ENCODE measurements around the gene SCNN1B.

SCNN1B gene

DNA sequence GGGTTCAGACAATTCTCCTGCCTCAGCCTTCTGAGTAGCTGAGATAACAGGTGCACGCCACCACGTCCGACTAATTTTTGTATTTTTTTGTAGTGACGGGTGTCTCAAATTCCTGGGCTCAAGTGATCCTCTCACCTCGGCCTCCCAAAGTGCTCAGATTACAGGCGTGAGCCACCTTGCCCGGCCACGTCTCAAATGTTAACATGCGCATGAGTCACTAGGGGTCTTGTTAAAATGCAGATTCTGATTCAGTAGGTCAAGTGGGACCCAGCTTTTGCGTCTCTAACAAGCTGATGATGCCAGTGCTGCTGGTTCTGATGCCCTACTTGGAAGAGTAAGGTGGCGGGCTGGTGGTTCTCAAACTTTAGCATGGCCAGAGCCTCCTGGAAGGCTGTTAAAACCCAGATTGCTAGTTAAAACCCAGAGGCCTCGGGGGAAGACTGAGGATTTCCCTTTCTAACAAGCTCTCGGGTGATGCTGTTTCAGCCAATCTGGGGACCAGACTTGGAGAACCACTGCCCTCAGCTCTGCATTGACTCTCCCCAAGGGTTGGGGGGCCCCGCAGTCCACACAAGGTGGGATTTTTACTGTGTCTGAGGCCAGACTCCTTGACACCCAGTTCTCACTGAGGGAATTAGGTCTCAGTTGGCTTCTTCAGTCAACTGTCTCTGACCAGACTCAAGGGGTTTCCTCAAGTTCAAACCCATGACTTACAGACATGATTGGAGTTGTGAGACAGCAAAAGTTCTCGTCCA is 17.9 kb downstream of the SCNN1B start:
- no peak for DNase-seq (ENCODE audit: low read depth in 3 of 3, low spot score in 1 of 3)

GRCh38 chr16:23320693-23321092 is 18.6 kb downstream of the SCNN1B start:
- no peak for DNase-seq (ENCODE audit: low read depth in 3 of 3, low spot score in 1 of 3)

- DNase-seq (ENCODE audit: low read depth in 3 of 3, low spot score in 1 of 3): no peak
These were observed 19.2 kb downstream of the SCNN1B start for GRCh38 chr16:23321206-23321875.

DNA sequence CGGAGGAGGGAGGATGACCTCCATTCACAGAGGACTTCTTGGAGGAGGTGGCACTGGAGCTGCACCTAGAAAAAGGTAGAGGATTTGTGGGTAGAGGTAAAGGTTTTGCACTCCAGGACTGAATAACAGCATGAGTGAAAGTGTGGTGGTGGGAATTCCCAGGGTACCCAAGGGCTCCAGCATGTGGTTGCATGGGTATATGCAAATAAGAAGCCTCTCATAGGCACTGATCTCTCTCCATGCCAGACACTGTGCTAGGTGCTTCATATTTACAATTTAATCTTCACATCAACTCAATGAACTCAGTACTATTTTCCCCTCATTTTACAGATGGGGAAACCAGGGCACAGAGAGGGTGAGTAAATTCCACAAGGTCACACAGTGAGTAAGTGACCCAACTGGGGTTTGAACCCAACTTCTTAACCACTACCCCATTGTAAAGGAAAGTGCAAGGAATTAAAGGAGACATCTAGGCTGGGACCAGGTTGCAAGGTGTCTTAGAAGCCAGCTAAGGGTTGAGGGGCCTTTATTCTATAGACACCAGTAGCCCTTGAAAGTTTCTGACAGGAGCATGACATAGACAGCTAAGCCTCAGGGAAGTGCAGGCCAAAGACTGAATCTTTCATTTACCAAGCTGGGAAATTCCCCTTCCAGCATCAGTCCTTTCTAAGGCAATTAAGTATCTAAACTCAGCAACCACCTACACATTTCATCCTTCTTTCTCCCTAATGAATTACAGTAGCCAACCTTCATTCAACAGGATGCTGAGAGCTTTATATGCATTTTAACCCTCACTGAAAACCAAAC is 21.3 kb downstream of the SCNN1B start:
- DNase-seq (ENCODE audit: low read depth in 3 of 3, low spot score in 1 of 3): no peak

- DNase-seq (ENCODE audit: low read depth in 3 of 3, low spot score in 1 of 3): no peak
These were observed 22.6 kb downstream of the SCNN1B start for GRCh38 chr16:23324727-23325126.

DNA sequence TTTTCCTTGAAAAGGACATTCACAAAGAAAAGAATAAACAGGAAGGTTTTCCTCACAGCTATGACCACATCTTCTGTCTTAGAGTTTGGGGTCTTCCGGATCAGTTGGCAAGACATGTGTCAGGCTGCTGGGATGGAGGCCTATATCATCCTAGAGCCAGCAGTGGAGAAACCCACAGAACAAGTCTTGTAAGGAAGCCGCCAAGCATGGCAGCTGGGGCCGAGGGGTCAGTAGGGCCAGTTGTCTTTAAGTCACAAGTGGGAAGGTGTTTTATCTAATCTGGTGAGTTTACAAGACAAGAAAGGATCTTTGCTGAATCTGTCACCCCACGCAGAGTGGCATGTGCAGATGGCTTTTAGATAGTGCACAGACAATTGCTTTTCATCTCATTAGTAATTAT is 25.7 kb downstream of the SCNN1B start:
- no peak for DNase-seq (ENCODE audit: low read depth in 3 of 3, low spot score in 1 of 3)

DNA sequence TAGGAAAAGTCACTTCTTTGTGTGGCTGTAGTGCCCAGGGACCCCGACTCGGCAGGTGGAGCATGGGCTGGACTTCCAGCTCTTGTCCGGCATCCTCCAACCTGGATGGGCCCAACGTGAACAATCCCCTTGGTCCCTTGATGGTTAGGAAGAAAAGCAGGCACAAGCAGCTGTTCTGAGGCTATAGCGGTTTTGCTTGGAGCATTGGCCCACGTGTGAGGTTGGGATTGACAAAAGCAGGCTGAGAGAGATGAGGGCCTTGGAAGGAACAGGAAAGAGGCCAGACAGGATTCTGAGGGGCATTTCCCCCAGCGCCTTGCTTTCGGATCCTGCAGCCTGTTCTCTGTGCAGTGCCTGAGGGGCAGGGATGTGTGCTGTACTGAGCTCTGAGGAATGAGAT is 28.1 kb downstream of the SCNN1B start:
- DNase-seq (ENCODE audit: low read depth in 3 of 3, low spot score in 1 of 3): no peak

- DNase-seq (ENCODE audit: low read depth in 3 of 3, low spot score in 1 of 3): no peak
These were observed 28.6 kb downstream of the SCNN1B start for GRCh38 chr16:23330583-23331249.

GRCh38 chr16:23333034-23333579 is 31.0 kb downstream of the SCNN1B start:
- no peak for DNase-seq (ENCODE audit: low read depth in 3 of 3, low spot score in 1 of 3)

GRCh38 chr16:23333831-23334456 is 31.8 kb downstream of the SCNN1B start:
- no peak for DNase-seq (ENCODE audit: low read depth in 3 of 3, low spot score in 1 of 3)

DNA sequence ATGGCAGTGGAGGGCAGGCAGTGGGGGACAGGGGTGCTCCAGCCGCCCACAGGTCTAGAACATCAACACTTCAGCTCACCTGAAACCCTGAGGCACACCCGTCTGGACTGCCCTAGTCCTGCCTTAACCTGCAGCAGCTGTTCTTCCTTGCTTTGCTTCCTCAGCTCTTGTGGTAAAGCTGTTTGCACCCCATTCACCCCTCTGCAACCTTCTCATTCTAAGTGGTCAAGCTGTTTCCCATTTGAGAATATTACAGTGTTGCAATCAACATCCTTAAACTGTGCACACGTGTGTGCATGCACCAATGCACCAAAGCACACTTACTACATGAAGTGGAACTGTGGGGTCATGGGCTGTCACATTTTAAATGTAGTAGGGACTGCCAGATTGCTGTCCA is 32.4 kb downstream of the SCNN1B start:
- DNase-seq (ENCODE audit: low read depth in 3 of 3, low spot score in 1 of 3): no peak

DNA sequence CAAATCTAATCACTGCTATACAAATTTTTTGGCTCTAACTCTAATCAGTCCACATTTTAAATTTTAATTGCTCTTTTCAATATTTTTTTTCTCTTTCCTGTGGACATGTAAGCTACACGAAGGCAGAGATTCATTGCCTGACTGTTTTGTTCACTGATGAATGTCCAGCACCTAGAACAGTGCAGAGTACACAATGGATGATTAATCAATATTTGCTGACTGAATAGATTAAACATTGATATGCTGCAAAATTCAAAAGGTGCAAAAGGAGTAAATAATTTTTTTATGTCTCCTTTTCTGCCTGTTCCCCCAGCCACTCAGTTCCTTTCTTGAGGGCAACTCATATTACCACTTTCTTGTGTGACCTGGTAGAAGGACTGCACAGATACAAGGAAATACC is 32.8 kb downstream of the SCNN1B start:
- no peak for DNase-seq (ENCODE audit: low read depth in 3 of 3, low spot score in 1 of 3)

- no peak for DNase-seq (ENCODE audit: low read depth in 3 of 3, low spot score in 1 of 3)
These were observed 35.9 kb downstream of the SCNN1B start for GRCh38 chr16:23337836-23338550.

DNA sequence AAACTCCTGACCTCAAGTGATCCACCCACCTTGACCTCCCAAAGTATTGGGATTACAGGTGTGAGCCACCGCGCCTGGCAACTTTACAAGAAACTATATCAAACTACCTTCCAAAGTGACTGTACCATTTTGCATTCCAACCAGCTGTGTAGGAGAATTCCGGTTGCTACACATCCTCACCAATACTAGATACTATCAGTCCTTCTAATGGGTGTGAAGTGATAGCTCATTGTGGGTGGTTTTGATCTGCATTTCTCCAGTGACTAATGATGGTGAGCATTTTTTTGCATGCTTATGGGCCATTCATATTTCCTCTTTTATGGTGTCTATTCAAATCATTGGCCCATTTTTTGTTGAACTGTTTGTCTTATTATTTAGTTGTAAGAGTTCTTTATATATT is 37.7 kb downstream of the SCNN1B start:
- DNase-seq (ENCODE audit: low read depth in 3 of 3, low spot score in 1 of 3): no peak

- no peak for DNase-seq (ENCODE audit: low read depth in 3 of 3, low spot score in 1 of 3)
These were observed 40.1 kb downstream of the SCNN1B start for GRCh38 chr16:23342083-23342640.

DNA sequence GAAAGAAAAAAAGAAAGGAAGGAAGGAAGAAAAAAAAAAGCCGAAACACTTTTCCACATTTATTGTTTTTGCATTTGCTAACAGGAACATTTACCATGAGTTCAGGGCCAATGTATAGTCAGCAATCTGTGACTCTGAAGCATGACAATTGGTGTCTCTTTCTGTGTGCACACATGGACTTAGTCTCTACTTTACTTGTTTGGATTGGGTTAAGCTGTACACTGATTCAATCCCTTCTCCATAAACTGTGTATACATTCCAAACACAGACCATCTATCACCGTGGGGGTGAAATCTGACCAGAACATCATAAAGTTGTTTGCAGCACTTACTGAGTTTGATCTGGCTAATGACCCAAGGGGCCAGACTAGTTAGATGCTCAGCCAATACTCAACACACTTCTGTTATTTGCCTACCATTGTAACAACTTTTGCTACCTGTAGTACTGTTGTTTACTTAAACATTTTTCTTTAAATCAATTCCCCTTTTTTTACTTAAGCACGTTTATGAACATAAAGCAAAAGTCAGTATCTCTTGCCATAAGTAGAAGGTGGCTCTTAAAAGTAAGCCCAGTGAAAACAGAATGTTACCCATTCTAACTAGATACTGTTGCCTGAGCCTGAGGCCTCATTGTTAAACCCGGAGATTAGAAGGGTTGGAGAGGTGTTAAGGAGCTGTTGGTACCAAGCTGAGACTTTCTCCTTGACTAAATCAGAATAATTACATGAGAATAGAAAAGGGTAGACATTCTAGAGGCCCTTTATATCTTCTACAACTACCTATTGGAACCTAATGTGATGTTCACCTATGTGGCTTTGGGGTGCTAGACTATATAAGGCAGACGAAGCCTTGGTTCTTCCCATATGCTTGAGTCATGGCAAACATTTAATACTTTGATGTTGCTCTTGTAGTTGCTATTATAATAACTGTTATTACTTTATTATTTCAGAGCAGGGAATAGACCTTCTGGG is 41.8 kb downstream of the SCNN1B start:
- no peak for DNase-seq (ENCODE audit: low read depth in 3 of 3, low spot score in 1 of 3)

DNA sequence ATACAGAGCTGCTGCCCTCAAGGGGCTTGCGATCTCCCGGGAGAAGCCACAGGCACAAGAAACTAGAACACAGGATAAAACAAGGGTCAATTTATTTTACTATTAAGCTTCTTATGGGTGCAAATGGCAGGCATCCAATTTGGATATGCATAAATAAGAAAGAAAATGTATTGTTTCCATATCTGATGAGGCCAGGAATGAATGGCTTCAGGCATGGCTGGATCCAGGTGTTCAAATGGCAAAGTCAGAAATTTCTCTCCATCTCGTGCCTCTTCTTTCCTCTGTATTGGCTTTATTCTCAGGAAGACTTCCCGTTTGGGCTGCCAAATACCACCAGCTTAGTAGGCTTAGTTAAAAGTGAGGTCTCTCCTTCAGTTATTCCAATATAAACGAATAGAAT is 43.1 kb downstream of the SCNN1B start:
- DNase-seq (ENCODE audit: low read depth in 3 of 3, low spot score in 1 of 3): no peak

- no peak for DNase-seq (ENCODE audit: low read depth in 3 of 3, low spot score in 1 of 3)
These were observed 46.7 kb downstream of the SCNN1B start for GRCh38 chr16:23348579-23349469.
